ENCODE data around the gene DGKB. TPM values are rescaled to one million over a fixed set of nuclear protein-coding genes. Genes with fewer than 3 reads are reported as not detected.

DGKB gene
- total RNA-seq, 1 experiment from 2014 or later, result 1.9 TPM

GRCh38 chr7:14288701-14289100, 613.9 kb downstream of the DGKB start:
- POLR2A ChIA-PET, result no interaction called here
- DNase-seq (ENCODE audit: low spot score) (no peak), ATAC-seq (0 out of 2 replicates have a peak, but pooled peaks have one; percentile 22)
- CTCF ChIA-PET, result no interaction called here
- H3K4me3 Mint-ChIP-seq, result no peak overlapping the region
- no peaks in the 10 kb centered on the region for H3K36me3 Mint-ChIP-seq
- peaks cover 3% of the 10 kb centered on the region; the same call in 1 of the 2 replicates for H3K4me1 Mint-ChIP-seq
- H3K27me3 Mint-ChIP-seq (ENCODE audit: low read depth), result no peaks in the 10 kb centered on the region
- TF ChIP-seq ZNF416 (CRISPR knock-in tag; IDR thresholded peaks at IDR 0.05), result no peak
- TF ChIP-seq NR1H2 (CRISPR knock-in tag; IDR thresholded peaks at IDR 0.05), result no peak
- TF ChIP-seq, protein P1, sequence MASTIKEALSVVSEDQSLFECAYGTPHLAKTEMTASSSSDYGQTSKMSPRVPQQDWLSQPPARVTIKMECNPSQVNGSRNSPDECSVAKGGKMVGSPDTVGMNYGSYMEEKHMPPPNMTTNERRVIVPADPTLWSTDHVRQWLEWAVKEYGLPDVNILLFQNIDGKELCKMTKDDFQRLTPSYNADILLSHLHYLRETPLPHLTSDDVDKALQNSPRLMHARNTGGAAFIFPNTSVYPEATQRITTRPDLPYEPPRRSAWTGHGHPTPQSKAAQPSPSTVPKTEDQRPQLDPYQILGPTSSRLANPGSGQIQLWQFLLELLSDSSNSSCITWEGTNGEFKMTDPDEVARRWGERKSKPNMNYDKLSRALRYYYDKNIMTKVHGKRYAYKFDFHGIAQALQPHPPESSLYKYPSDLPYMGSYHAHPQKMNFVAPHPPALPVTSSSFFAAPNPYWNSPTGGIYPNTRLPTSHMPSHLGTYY (CRISPR knock-in tag; IDR thresholded peaks at IDR 0.05), result no peak
- no peak for TF ChIP-seq SP1 (CRISPR knock-in tag; conservative IDR thresholded peaks at IDR 0.05)
- no peak for TF ChIP-seq TCF7 (CRISPR knock-in tag; IDR thresholded peaks at IDR 0.05; ENCODE audit: low read depth)
- TF ChIP-seq MLX (CRISPR knock-in tag; IDR thresholded peaks at IDR 0.05), result no peak
- no peak for TF ChIP-seq GRHL2 (CRISPR knock-in tag; IDR thresholded peaks at IDR 0.05; ENCODE audit: insufficient replicate concordance, severe bottlenecking)
- TF ChIP-seq, protein P2, sequence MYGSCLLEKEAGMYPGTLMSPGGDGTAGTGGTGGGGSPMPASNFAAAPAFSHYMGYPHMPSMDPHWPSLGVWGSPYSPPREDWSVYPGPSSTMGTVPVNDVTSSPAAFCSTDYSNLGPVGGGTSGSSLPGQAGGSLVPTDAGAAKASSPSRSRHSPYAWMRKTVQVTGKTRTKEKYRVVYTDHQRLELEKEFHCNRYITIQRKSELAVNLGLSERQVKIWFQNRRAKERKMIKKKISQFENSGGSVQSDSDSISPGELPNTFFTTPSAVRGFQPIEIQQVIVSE (CRISPR knock-in tag; IDR thresholded peaks at IDR 0.05; ENCODE audit: borderline replicate concordance), result no peak
- TF ChIP-seq, protein P3, sequence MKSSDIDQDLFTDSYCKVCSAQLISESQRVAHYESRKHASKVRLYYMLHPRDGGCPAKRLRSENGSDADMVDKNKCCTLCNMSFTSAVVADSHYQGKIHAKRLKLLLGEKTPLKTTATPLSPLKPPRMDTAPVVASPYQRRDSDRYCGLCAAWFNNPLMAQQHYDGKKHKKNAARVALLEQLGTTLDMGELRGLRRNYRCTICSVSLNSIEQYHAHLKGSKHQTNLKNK (CRISPR knock-in tag; IDR thresholded peaks at IDR 0.05), result no peak
- no peak for TF ChIP-seq ZNF396 (CRISPR knock-in tag; IDR thresholded peaks at IDR 0.05; ENCODE audit: borderline replicate concordance)
- no peak for TF ChIP-seq RELA (CRISPR knock-in tag; IDR thresholded peaks at IDR 0.05; ENCODE audit: borderline replicate concordance)
- no peaks in the 10 kb centered on the region for H3K9me3 Mint-ChIP-seq
- H3K27ac Mint-ChIP-seq, result no peak overlapping the region

GRCh38 chr7:14287398-14287797, 615.2 kb downstream of the DGKB start:
- Mint-ChIP-seq H3K36me3 (no peaks in the 10 kb centered on the region), H3K27me3 (ENCODE audit: low read depth) (no peaks in the 10 kb centered on the region), H3K4me3 (no peak overlapping the region), H3K27ac (no peak overlapping the region), H3K9me3 (peaks cover 4% of the 10 kb centered on the region; the same call in 1 of the 2 replicates), H3K4me1 (peaks cover 3% of the 10 kb centered on the region; the same call in 1 of the 2 replicates)
- DNase-seq (ENCODE audit: low spot score), result no peak
- POLR2A ChIA-PET, result no interaction called here
- ATAC-seq, result no peak
- CTCF ChIA-PET, result no interaction called here
- TF ChIP-seq FOXP1 (CRISPR knock-in tag; IDR thresholded peaks at IDR 0.05; ENCODE audit: borderline replicate concordance) (no peak), CREB1 (CRISPR knock-in tag; IDR thresholded peaks at IDR 0.05) (no peak), ZNF219 (CRISPR knock-in tag; IDR thresholded peaks at IDR 0.05; ENCODE audit: borderline replicate concordance) (no peak), NR3C1 (CRISPR knock-in tag; conservative IDR thresholded peaks at IDR 0.05; ENCODE audit: low read depth) (no peak), ZSCAN18 (CRISPR knock-in tag; IDR thresholded peaks at IDR 0.05) (no peak), ZNF281 (CRISPR knock-in tag; IDR thresholded peaks at IDR 0.05) (no peak)
- TF ChIP-seq, protein P4, sequence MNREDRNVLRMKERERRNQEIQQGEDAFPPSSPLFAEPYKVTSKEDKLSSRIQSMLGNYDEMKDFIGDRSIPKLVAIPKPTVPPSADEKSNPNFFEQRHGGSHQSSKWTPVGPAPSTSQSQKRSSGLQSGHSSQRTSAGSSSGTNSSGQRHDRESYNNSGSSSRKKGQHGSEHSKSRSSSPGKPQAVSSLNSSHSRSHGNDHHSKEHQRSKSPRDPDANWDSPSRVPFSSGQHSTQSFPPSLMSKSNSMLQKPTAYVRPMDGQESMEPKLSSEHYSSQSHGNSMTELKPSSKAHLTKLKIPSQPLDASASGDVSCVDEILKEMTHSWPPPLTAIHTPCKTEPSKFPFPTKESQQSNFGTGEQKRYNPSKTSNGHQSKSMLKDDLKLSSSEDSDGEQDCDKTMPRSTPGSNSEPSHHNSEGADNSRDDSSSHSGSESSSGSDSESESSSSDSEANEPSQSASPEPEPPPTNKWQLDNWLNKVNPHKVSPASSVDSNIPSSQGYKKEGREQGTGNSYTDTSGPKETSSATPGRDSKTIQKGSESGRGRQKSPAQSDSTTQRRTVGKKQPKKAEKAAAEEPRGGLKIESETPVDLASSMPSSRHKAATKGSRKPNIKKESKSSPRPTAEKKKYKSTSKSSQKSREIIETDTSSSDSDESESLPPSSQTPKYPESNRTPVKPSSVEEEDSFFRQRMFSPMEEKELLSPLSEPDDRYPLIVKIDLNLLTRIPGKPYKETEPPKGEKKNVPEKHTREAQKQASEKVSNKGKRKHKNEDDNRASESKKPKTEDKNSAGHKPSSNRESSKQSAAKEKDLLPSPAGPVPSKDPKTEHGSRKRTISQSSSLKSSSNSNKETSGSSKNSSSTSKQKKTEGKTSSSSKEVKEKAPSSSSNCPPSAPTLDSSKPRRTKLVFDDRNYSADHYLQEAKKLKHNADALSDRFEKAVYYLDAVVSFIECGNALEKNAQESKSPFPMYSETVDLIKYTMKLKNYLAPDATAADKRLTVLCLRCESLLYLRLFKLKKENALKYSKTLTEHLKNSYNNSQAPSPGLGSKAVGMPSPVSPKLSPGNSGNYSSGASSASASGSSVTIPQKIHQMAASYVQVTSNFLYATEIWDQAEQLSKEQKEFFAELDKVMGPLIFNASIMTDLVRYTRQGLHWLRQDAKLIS (CRISPR knock-in tag; IDR thresholded peaks at IDR 0.05; ENCODE audit: borderline replicate concordance), result no peak
- TF ChIP-seq, protein P5, sequence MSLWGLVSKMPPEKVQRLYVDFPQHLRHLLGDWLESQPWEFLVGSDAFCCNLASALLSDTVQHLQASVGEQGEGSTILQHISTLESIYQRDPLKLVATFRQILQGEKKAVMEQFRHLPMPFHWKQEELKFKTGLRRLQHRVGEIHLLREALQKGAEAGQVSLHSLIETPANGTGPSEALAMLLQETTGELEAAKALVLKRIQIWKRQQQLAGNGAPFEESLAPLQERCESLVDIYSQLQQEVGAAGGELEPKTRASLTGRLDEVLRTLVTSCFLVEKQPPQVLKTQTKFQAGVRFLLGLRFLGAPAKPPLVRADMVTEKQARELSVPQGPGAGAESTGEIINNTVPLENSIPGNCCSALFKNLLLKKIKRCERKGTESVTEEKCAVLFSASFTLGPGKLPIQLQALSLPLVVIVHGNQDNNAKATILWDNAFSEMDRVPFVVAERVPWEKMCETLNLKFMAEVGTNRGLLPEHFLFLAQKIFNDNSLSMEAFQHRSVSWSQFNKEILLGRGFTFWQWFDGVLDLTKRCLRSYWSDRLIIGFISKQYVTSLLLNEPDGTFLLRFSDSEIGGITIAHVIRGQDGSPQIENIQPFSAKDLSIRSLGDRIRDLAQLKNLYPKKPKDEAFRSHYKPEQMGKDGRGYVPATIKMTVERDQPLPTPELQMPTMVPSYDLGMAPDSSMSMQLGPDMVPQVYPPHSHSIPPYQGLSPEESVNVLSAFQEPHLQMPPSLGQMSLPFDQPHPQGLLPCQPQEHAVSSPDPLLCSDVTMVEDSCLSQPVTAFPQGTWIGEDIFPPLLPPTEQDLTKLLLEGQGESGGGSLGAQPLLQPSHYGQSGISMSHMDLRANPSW (CRISPR knock-in tag; conservative IDR thresholded peaks at IDR 0.05; ENCODE audit: low read depth), result no peak
- TF ChIP-seq, protein P6, sequence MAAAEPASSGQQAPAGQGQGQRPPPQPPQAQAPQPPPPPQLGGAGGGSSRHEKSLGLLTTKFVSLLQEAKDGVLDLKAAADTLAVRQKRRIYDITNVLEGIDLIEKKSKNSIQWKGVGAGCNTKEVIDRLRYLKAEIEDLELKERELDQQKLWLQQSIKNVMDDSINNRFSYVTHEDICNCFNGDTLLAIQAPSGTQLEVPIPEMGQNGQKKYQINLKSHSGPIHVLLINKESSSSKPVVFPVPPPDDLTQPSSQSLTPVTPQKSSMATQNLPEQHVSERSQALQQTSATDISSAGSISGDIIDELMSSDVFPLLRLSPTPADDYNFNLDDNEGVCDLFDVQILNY (CRISPR knock-in tag; IDR thresholded peaks at IDR 0.05), result no peak
